HCT116 (cell line): ENCODE results near the gene UBE2Q2. TPM values are rescaled to one million over a fixed set of nuclear protein-coding genes. Genes with fewer than 3 reads are reported as not detected.

Experiments
- ATAC-seq: fragments of 200-7000 bp; cut with Tn5 transposase; 2 replicates; pipeline ENCODE4 v1.9.1; 2020; ENCODE audit warnings: mild to moderate bottlenecking, moderate library complexity
- BruUV-seq: library from RNA; stranded (reverse); fragments of 400-500 nt; replicated peaks from 2 replicates; lab custom pipeline; 2021; lab: Mats Ljungman, UMichigan
- CTCF ChIA-PET: fragments of 300-600 bp; sonication (Branson Sonifier 250); formaldehyde crosslinking; loops from one replicate; lab custom pipeline; 2021; ENCODE audit warnings: antibody characterized with exemption; lab: Charles Lee
- POLR2A ChIA-PET: fragments of 300-600, 350-600 bp; sonication (Branson Sonifier 250); formaldehyde crosslinking; loops from one replicate; lab custom pipeline; 2021; ENCODE audit warnings: antibody characterized with exemption; lab: Charles Lee
- RAD21 ChIA-PET, 2 experiments: fragments of 300-600 bp; sonication (Branson Sonifier 250); formaldehyde crosslinking; loops; one replicate each; lab custom pipeline; 2023; ENCODE audit warnings: low total read pairs in 2 of 2; ENCODE audit not compliant: uncharacterized antibody in 2 of 2, unreplicated experiment in 2 of 2, low non-redundant PET in 1 of 2; lab: Charles Lee
- DNase-seq: peaks from one replicate; pipeline ENCODE4 v3.0.0-alpha.2; 2010; ENCODE audit warnings: low read depth, low spot score
- H2AFZ ChIP-seq: fragments of 200-600 bp; shearing (Covaris generic), sonication (generic); 2 replicates; pipeline ENCODE4 v1.6.1; 2017; ENCODE audit warnings: low read depth, mixed run types, mixed read lengths, antibody characterized with exemption, low read length; ENCODE audit not compliant: poor library complexity, severe bottlenecking
- H3K27ac ChIP-seq: 2 replicates; pipeline ENCODE4 v1.5.1; 2012; ENCODE audit warnings: low read depth, low read length
- H3K27me3 ChIP-seq: fragments of 200-600 bp; sonication (generic); 2 replicates; pipeline ENCODE4 v1.6.1; 2016; ENCODE audit warnings: mixed run types, low read length, mixed read lengths; ENCODE audit not compliant: insufficient read depth
- H3K36me3 ChIP-seq, 2 experiments: fragments of 200-500 bp in 1 of 2; fragments of 200-600 bp in 1 of 2; sonication (Bioruptor generic) in 1 of 2; sonication (generic) in 1 of 2; 2 replicates each; pipeline versions ENCODE4 v1.5.1 to v1.6.1; 2014 to 2016; ENCODE audit warnings: low read length in 2 of 2, inconsistent platforms in 1 of 2, mixed read lengths in 1 of 2, mixed run types in 1 of 2; ENCODE audit not compliant: insufficient read depth in 2 of 2, control insufficient read depth in 1 of 2
- H3K4me1 ChIP-seq, 2 experiments: fragments of 200-600 bp in 1 of 2; sonication (generic) in 1 of 2; 2 replicates each; pipeline versions ENCODE4 v1.5.1 to v1.6.1; 2012 to 2017; ENCODE audit warnings: low read length in 2 of 2, inconsistent platforms in 1 of 2, mild to moderate bottlenecking in 1 of 2, mixed read lengths in 1 of 2, mixed run types in 1 of 2, moderate library complexity in 1 of 2; ENCODE audit not compliant: insufficient read depth in 2 of 2, control insufficient read depth in 1 of 2
- H3K4me2 ChIP-seq: fragments of 200-600 bp; sonication (generic); 2 replicates; pipeline ENCODE4 v1.6.1; 2017; ENCODE audit warnings: mixed run types, low read length, mixed read lengths
- H3K4me3 ChIP-seq, 2 experiments: fragments of 200-600 bp in 1 of 2; sonication (generic) in 1 of 2; replicated peaks in 1 of 2; 2 replicates each; pipeline ENCODE4 v1.5.1; 2011 to 2016; ENCODE audit warnings: low read length in 2 of 2, control low read depth in 1 of 2, low read depth in 1 of 2, mild to moderate bottlenecking in 1 of 2, mixed read lengths in 1 of 2, mixed run types in 1 of 2
- H3K79me2 ChIP-seq: fragments of 200-600 bp; sonication (generic); 2 replicates; pipeline ENCODE4 v1.6.1; 2017; ENCODE audit warnings: mild to moderate bottlenecking, mixed run types, low read length, moderate library complexity, mixed read lengths; ENCODE audit not compliant: insufficient read depth
- H3K9ac ChIP-seq: fragments of 200-600 bp; sonication (generic); 2 replicates; pipeline ENCODE4 v1.6.1; 2016; ENCODE audit warnings: low read length, mixed read lengths
- H3K9me2 ChIP-seq: fragments of 200-600 bp; sonication (generic), shearing (Covaris generic); 2 replicates; pipeline ENCODE4 v1.6.1; 2017; ENCODE audit warnings: mixed run types, mild to moderate bottlenecking, moderate library complexity; ENCODE audit not compliant: insufficient read depth
- H3K9me3 ChIP-seq, 2 experiments: fragments of 200-500 bp in 1 of 2; fragments of 200-600 bp in 1 of 2; sonication (Bioruptor generic) in 1 of 2; sonication (generic) in 1 of 2; 2 replicates each; pipeline ENCODE4 v1.6.1; 2014 to 2017; ENCODE audit warnings: low read length in 2 of 2, mixed read lengths in 2 of 2, inconsistent platforms in 1 of 2, low read depth in 1 of 2, mild to moderate bottlenecking in 1 of 2, mixed run types in 1 of 2, moderate library complexity in 1 of 2; ENCODE audit not compliant: control insufficient read depth in 1 of 2, insufficient read depth in 1 of 2
- H4K20me1 ChIP-seq: fragments of 200-600 bp; sonication (generic), shearing (Covaris generic); 2 replicates; pipeline ENCODE4 v1.6.1; 2017; ENCODE audit warnings: mixed run types, mild to moderate bottlenecking, moderate library complexity; ENCODE audit not compliant: insufficient read depth
- CEBPB ChIP-seq: IDR thresholded peaks from 2 replicates; pipeline ENCODE4 v1.6.1; 2012; ENCODE audit warnings: low read depth
- ELF1 ChIP-seq: IDR thresholded peaks from 2 replicates; pipeline ENCODE4 v1.6.1; 2012; ENCODE audit warnings: low read depth, borderline replicate concordance
- EZH2phosphoT487 ChIP-seq: fragments of 200-600 bp; IDR thresholded peaks from 2 replicates; pipeline ENCODE4 v1.6.1; 2018; ENCODE audit warnings: antibody characterized with exemption, borderline replicate concordance
- JUND ChIP-seq: IDR thresholded peaks from 2 replicates; pipeline ENCODE4 v1.6.1; 2012
- REST ChIP-seq: IDR thresholded peaks from 2 replicates; pipeline ENCODE4 v1.6.1; 2012; ENCODE audit warnings: low read depth
- SIN3A ChIP-seq: IDR thresholded peaks from 2 replicates; pipeline ENCODE4 v1.6.1; 2012; ENCODE audit warnings: low read depth
- ZFX ChIP-seq: fragments of 450-650 bp; IDR thresholded peaks from 2 replicates; pipeline ENCODE4 v1.6.1; 2017
- ZNF274 ChIP-seq: fragments of 200-500 bp; sonication (Bioruptor generic); IDR thresholded peaks from 2 replicates; pipeline ENCODE4 v1.6.1; 2014; ENCODE audit warnings: mild to moderate bottlenecking, low read depth, low read length, inconsistent platforms
- intact Hi-C: fragments of 100-400 bp; cut with micrococcal nuclease; formaldehyde crosslinking; loops from 2 replicates; pipeline ENCODE4 v1.10.0; 2022
- total RNA-seq: library from RNA; stranded (reverse); gene quantifications from one replicate; pipeline ENCODE4 v1.2.1, GENCODE V29; 2021; ENCODE audit not compliant: unreplicated experiment

UBE2Q2 gene
- total RNA-seq, 1 experiment from 2014 or later = 12.3 TPM

GRCh38 chr15:75925440-75925839 is 82.2 kb downstream of the UBE2Q2 start:
- Histone ChIP-seq H3K9me3 (no peaks in the 10 kb centered on the region), H3K27me3 (no peaks in the 10 kb centered on the region), H3K79me2 (peaks cover 80% of the 10 kb centered on the region), H3K36me3 (peaks cover 2 to 11% of the 10 kb centered on the region in 2 experiments; a peak in 2 of 4 replicates), H3K9ac (no peak overlapping the region), H4K20me1 (peaks cover 11% of the 10 kb centered on the region; the same call in 1 of the 2 replicates), H3K9me2 (no peaks in the 10 kb centered on the region), H3K4me2 (no peak overlapping the region), H3K4me1 (no peaks in the 10 kb centered on the region), H2AFZ (no peak overlapping the region), H3K27ac (no peak overlapping the region), H3K4me3 (no peak overlapping the region)
- TF ChIP-seq JUND = no peak
- no peak for TF ChIP-seq EZH2phosphoT487
- no peak for TF ChIP-seq CEBPB
- CTCF ChIA-PET = interaction anchor here (0.6 to 1.7 kb wide), 2 partner anchors 116 to 214 kb away, joined by 3 read pairs; no protein-coding TSS in a partner anchor
- intact Hi-C loops = no loop called here
- RAD21 ChIA-PET = no interaction called here
- POLR2A ChIA-PET = no interaction called here
- ATAC-seq (no peak), DNase-seq (no peak)
- BruUV-seq = no TSS peak

- H3K27me3 ChIP-seq = no peaks in the 10 kb centered on the region
- H3K79me2 ChIP-seq = peaks cover 88% of the 10 kb centered on the region
- ChIA-PET POLR2A (no interaction called here), CTCF (no interaction called here), RAD21 (no interaction called here)
- ATAC-seq (no peak), DNase-seq (no peak)
- no peaks in the 10 kb centered on the region for H3K9me3 ChIP-seq
- H4K20me1 ChIP-seq = peaks cover 11% of the 10 kb centered on the region; the same call in 1 of the 2 replicates
- TF ChIP-seq REST (no peak), ZNF274 (no peak), ELF1 (no peak), ZFX (no peak), SIN3A (no peak)
- H2AFZ ChIP-seq = no peak overlapping the region
- peaks cover 2 to 18% of the 10 kb centered on the region in 2 experiments; a peak in 2 of 4 replicates for H3K36me3 ChIP-seq
- no TSS peak for BruUV-seq
- intact Hi-C loops = no loop called here
- H3K4me3 ChIP-seq = no peak overlapping the region
- H3K27ac ChIP-seq = no peak overlapping the region
- H3K9me2 ChIP-seq = no peaks in the 10 kb centered on the region
- no peak overlapping the region for H3K4me2 ChIP-seq
- no peaks in the 10 kb centered on the region for H3K4me1 ChIP-seq
- H3K9ac ChIP-seq = no peak overlapping the region
These were observed 83.7 kb downstream of the UBE2Q2 start for GRCh38 chr15:75926931-75927330.
